HepG2 (cell line): ENCODE results near the gene STX1B. TPM values are rescaled to one million over a fixed set of nuclear protein-coding genes. Genes with fewer than 3 reads are reported as not detected.

Experiments used
- ATM ChIP-seq: fragments of 450-650 bp; IDR thresholded peaks from 2 replicates; pipeline ENCODE4 v1.7.1; 2017; ENCODE audit warnings: mild to moderate bottlenecking, borderline replicate concordance
- CBFB ChIP-seq: sonication (generic); formaldehyde crosslinking; IDR thresholded peaks from 2 replicates; pipeline ENCODE4 v1.4.0; 2020; ENCODE audit warnings: missing genetic modification reagents
- CSRNP2 ChIP-seq: sonication (generic); formaldehyde crosslinking; conservative IDR thresholded peaks from 2 replicates; pipeline ENCODE4 v1.8.0; 2022; ENCODE audit warnings: low read depth, missing genetic modification reagents
- KDM1A ChIP-seq: IDR thresholded peaks from 2 replicates; pipeline ENCODE4 v1.6.1; 2016; ENCODE audit warnings: missing compliant biosample characterization
- KDM3A ChIP-seq: IDR thresholded peaks from 2 replicates; pipeline ENCODE4 v1.6.1; 2018; ENCODE audit warnings: low read depth, missing compliant biosample characterization
- KDM5A ChIP-seq: fragments of 200-600 bp; sonication (generic); IDR thresholded peaks from 2 replicates; pipeline ENCODE4 v1.7.0; 2018; ENCODE audit warnings: antibody characterized with exemption, mild to moderate bottlenecking, low read length, borderline replicate concordance
- MIER2 ChIP-seq: IDR thresholded peaks from 2 replicates; pipeline ENCODE4 v1.6.1; 2016; ENCODE audit warnings: missing biosample characterization, missing genetic modification reagents
- MLLT10 ChIP-seq: sonication (generic); formaldehyde crosslinking; IDR thresholded peaks from 2 replicates; pipeline ENCODE4 v1.4.0; 2020; ENCODE audit warnings: missing genetic modification reagents
- NPAS2 ChIP-seq: sonication (generic); formaldehyde crosslinking; IDR thresholded peaks from 2 replicates; pipeline ENCODE4 v1.8.0; 2022; ENCODE audit warnings: mild to moderate bottlenecking, missing genetic modification reagents, borderline replicate concordance
- NR1H2 ChIP-seq: sonication (generic); formaldehyde crosslinking; IDR thresholded peaks from 2 replicates; pipeline ENCODE4 v1.8.1; 2022; ENCODE audit warnings: low read depth, missing genetic modification reagents, borderline replicate concordance
- PCBP2 ChIP-seq: fragments of 200-400 bp; formaldehyde crosslinking; optimal IDR thresholded peaks from 2 replicates; pipeline ENCODE3; 2018; ENCODE audit warnings: low read length, low read depth; ENCODE audit not compliant: poor library complexity, severe bottlenecking
- PHF8 ChIP-seq: sonication (generic); formaldehyde crosslinking; IDR thresholded peaks from 2 replicates; pipeline ENCODE4 v1.5.0; 2020; ENCODE audit warnings: missing genetic modification reagents
- SNRNP70 ChIP-seq: fragments of 200-400 bp; formaldehyde crosslinking; IDR thresholded peaks from 2 replicates; pipeline ENCODE4 v1.6.1; 2017; ENCODE audit warnings: mild to moderate bottlenecking, low read depth, low read length, moderate library complexity
- TCF12 ChIP-seq, 2 experiments: fragments of 450-650 bp in 1 of 2; sonication (generic) in 1 of 2; formaldehyde crosslinking in 1 of 2; IDR thresholded peaks; 2 replicates each; pipeline versions ENCODE4 v1.6.1 to v1.8.0; 2017 to 2022; ENCODE audit warnings: antibody characterized with exemption in 1 of 2, mild to moderate bottlenecking in 1 of 2, missing genetic modification reagents in 1 of 2, moderate library complexity in 1 of 2
- WIZ ChIP-seq: sonication (generic); formaldehyde crosslinking; IDR thresholded peaks from 2 replicates; pipeline ENCODE4 v1.5.1; 2020; ENCODE audit warnings: mild to moderate bottlenecking, missing genetic modification reagents
- ZBTB2 ChIP-seq: sonication (generic); formaldehyde crosslinking; IDR thresholded peaks from 2 replicates; pipeline ENCODE4 v1.8.0; 2022; ENCODE audit warnings: low read depth, missing genetic modification reagents
- ZNF12 ChIP-seq: sonication (generic); formaldehyde crosslinking; IDR thresholded peaks from 2 replicates; pipeline ENCODE4 v1.5.0; 2020; ENCODE audit warnings: missing genetic modification reagents
- ZNF138 ChIP-seq: sonication (generic); formaldehyde crosslinking; IDR thresholded peaks from 2 replicates; pipeline ENCODE4 v1.5.0; 2020; ENCODE audit warnings: mild to moderate bottlenecking, low read depth, missing genetic modification reagents
- ZNF17 ChIP-seq: sonication (generic); formaldehyde crosslinking; IDR thresholded peaks from 2 replicates; pipeline ENCODE4 v1.5.0; 2020; ENCODE audit warnings: mild to moderate bottlenecking, missing genetic modification reagents
- ZNF281 ChIP-seq: sonication (generic); formaldehyde crosslinking; IDR thresholded peaks from 2 replicates; pipeline ENCODE4 v1.4.0; 2020; ENCODE audit warnings: missing genetic modification reagents, borderline replicate concordance
- ZNF432 ChIP-seq: sonication (generic); formaldehyde crosslinking; IDR thresholded peaks from 2 replicates; pipeline ENCODE4 v1.5.0; 2020; ENCODE audit warnings: missing genetic modification reagents, mild to moderate bottlenecking, borderline replicate concordance
- ZNF546 ChIP-seq: sonication (generic); formaldehyde crosslinking; conservative IDR thresholded peaks from 2 replicates; pipeline ENCODE4 v1.8.1; 2023; ENCODE audit warnings: mild to moderate bottlenecking, missing genetic modification reagents
- ZNF558 ChIP-seq: sonication (generic); formaldehyde crosslinking; IDR thresholded peaks from 2 replicates; pipeline ENCODE4 v1.9.0; 2022; ENCODE audit warnings: mild to moderate bottlenecking, missing genetic modification reagents, borderline replicate concordance
- ZNF784 ChIP-seq: sonication (generic); formaldehyde crosslinking; IDR thresholded peaks from 2 replicates; pipeline ENCODE4 v1.5.1; 2020; ENCODE audit warnings: missing genetic modification reagents, mild to moderate bottlenecking, borderline replicate concordance
- polyA plus RNA-seq, 8 experiments: library from polyadenylated mRNA; depleted of rRNA in 3 of 8; stranded (reverse) in 7 of 8; unstranded in 1 of 8; fragments of >200 nt; fragmentation: Illumina TruSeq in 4 of 8; extraction: Trizol in 4 of 8; gene quantifications; 2 replicates each; pipeline versions ENCODE4 v1.2.1 to v1.2.3, GENCODE V29; 2011 to 2016; ENCODE audit warnings: low read depth in 4 of 8, missing spikeins in 1 of 8, mixed read lengths in 1 of 8; ENCODE audit not compliant: insufficient read depth in 1 of 8
- total RNA-seq, 5 experiments: library from RNA; depleted of rRNA; stranded (reverse); fragments of >200 nt; fragmentation: Illumina TruSeq; extraction: Trizol; gene quantifications; 2 replicates each; pipeline ENCODE4 v1.2.3, GENCODE V29; 2016; ENCODE audit warnings: low read depth in 1 of 5

Gene STX1B
- total and polyA plus RNA-seq, 2 of the 13 experiments (the other 11 are each of a cell fraction or from before 2014, with no cell fraction given), result 2.1 to 3.0 TPM

- TF ChIP-seq ZNF17 (CRISPR knock-in tag) (no peak; the same call in 1 of the 2 replicates), KDM3A (CRISPR knock-in tag) (no peak), TCF12 (IDR thresholded peaks at IDR 0.05) (no peak), TCF12 (CRISPR knock-in tag; IDR thresholded peaks at IDR 0.05) (no peak), MLLT10 (CRISPR knock-in tag) (no peak), PHF8 (no peak), ATM (no peak), ZBTB2 (CRISPR knock-in tag) (no peak), ZNF546 (no peak), ZNF12 (CRISPR knock-in tag) (0 out of 2 replicates have a peak, but pooled peaks have one; percentile 23), SNRNP70 (no peak), MIER2 (CRISPR knock-in tag) (no peak), WIZ (no peak), NR1H2 (CRISPR knock-in tag) (no peak), ZNF432 (CRISPR knock-in tag) (no peak), CBFB (CRISPR knock-in tag) (no peak), PCBP2 (no peak), ZNF281 (no peak), ZNF138 (no peak), CSRNP2 (CRISPR knock-in tag) (no peak), KDM1A (CRISPR knock-in tag) (no peak), KDM5A (no peak), ZNF558 (CRISPR knock-in tag) (no peak), ZNF784 (CRISPR knock-in tag) (no peak), NPAS2 (CRISPR knock-in tag) (no peak)
These were observed 68.6 kb downstream of the STX1B start (continued) for GRCh38 chr16:30941600-30942425.
